Cardiac septum (tissue), 1 donor: ENCODE measurements around the gene ABCA13. TPM values are rescaled to one million over a fixed set of nuclear protein-coding genes. Genes with fewer than 3 reads are reported as not detected.

ENCODE experiments used
- DNase-seq: peaks from one replicate; pipeline ENCODE4 v3.0.0-alpha.2; 2020; ENCODE audit warnings: low spot score
- intact Hi-C: fragments of 100-400 bp; cut with DNase I; formaldehyde crosslinking; loops from one replicate; pipeline ENCODE4 v1.14.0; 2022
- total RNA-seq: library from RNA; stranded (reverse); fragmentation: NEBNext Ultra II Directional; extraction: Animal tissue kit (Norgen Biotek cat#: 25700); gene quantifications from one replicate; pipeline ENCODE4 v1.2.1, GENCODE V29; 2021
- donor health status: DM: no; HTN: no; CAD: no.

ABCA13 gene
- total RNA-seq, 1 donor from 2014 or later, result 0.19 TPM

DNA sequence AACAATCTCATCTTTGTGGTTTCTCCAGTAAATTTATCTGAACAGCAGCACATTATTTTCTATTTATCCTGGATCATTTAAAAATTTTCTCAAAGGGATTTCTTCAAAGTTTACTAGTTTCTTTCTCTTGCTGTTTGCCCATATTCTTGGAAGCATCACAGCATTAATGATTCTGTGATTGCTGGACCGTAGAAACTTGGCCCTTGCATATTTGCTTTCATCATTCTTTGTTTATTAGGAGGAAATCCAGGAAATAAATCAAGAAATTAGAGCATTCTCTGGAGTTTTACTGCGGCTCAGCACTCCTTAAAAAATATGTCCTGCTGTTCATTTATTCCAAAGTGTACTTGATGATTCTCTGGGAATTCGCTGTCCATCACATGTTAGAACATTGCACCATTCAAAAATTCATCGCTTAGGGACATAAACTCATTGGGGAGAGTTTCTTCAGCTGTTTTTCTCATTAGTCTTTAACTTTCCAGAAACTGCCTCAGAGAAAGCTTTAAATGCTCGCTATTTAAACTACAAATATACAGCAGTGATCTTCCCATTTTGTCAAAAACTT lies 489.1 kb downstream of the ABCA13 start:
- DNase-seq, result no peak
- intact Hi-C loops, result no loop called here

DNA sequence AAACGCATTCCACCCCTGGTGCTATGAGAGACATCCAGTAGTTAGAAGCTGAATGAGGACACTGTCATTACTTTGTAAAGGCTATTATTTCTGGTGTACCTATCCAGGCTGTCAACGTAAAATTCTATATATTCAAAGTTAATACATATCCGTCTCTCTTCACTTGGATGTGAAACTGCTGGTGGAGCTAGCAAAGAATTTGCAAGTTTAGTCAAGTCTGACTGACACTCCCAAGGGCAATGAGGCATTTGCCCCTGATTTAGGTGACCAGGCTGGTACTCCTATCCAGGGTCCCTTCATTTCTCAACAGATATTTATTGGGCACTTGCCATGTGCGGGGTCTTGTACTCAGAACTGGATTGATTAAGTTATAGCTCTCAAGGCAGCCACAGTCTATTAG lies 493.0 kb downstream of the ABCA13 start:
- intact Hi-C loops, result no loop called here
- no peak for DNase-seq

DNA sequence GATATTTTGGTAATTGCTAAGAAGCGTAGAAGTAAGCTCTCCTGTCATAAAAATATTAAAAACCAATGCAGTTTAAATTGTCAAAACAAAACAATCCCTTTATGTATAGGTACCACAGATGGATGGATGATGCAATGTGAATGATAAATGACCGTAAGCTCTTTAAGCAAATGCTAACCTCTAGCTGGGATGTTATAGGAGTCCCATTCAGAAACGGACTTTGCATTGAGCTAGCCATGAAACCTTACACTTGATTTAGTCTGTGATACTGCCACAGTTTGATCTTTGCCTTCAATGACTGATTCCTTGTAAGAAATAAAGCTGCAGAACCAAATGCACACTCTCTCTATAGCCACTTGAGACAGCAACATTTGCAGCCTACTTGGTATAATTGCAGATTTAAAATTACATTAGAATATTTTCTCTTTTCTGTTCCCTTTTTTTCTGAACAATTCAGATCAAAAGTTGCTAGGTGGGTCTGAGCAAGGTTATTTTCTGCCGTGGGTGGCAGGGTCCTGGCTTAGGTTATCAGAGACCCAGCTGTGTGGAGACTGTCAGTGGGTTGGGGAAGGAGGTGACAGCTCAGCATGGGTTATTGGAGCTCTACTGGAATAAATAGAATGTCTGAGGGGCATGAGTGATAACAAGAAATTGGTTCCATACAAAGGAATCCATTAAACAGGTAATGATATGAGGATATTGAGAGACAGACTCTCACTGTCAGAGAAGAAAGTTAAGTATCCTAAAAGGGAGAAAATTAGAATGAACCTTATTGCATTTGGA lies 494.3 kb downstream of the ABCA13 start:
- intact Hi-C loops, result no loop called here
- no peak for DNase-seq

DNA sequence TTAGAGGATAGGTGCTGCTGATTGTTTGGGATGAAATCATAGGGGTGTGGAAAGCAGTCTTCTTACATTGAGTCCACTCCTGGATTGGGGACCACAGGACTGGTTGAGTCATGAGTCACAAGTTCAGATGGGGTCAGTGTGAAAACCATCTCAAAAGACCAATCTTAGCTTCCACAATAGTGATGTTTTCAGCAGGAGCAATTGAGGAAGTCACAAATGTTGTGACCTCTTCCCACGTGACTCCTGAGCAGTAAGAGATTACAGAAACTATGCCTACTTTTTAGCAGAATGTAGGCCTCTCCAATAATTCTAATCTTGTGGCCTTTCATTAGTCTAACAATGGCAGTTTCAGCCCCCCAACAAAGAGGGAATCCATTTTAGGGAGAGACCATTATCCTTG lies 496.1 kb downstream of the ABCA13 start:
- intact Hi-C loops, result no loop called here
- DNase-seq, result no peak

DNA sequence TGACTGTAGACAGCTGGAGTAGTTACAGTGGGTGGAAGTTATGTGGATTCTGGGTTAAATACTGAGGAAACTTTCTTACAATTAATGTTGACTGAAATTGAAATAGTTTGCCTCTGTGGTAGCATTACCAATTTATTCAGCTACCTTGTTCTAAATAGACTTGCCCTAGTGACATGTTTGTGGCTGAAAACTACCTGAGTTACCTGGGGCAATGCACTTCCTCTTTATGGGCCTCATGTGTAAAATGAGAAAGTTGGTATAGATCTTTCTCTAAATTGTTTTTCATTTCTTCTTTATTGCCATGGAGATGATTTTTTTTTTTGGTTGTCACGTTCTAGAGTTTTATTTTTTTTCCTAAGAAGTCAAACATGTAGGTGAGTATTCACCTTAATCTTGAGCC lies 500.4 kb downstream of the ABCA13 start:
- intact Hi-C loops, result no loop called here
- no peak for DNase-seq

DNA sequence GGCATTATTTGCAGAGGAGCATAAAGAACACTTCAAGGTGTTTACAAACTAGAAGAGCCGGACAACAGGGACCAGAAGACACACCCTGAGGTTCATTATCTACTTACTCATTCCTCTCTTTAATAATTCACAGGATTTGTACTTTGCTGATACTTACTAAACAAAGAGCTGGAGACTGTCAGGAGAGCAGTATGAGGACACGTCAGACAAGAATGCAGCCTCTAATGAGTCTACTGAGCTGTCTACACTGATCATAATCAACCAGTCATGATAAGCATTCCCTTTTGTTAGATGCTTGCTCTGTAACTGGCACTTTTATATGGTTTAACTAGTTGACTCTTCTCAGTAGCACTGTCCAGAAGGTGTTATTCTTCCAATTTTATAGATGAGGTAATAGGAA lies 509.7 kb downstream of the ABCA13 start:
- intact Hi-C loops, result no loop called here

GRCh38 chr7:48691788-48692187 lies 520.5 kb downstream of the ABCA13 start:
- intact Hi-C loops, result no loop called here
- no peak for DNase-seq

More for the DNA sequence above, 509.7 kb downstream of the ABCA13 start:
- no peak for DNase-seq

Other genes with a start within 250 kb of the ABCA13 start
- 2.5 TPM for gene PKD1L1, start 223.0 kb upstream of the ABCA13 start, total RNA-seq
- 24.1 TPM for gene HUS1, start 191.8 kb upstream of the ABCA13 start, total RNA-seq
- not detected for gene SUN3, start 142.4 kb upstream of the ABCA13 start, total RNA-seq
- not detected for gene C7orf57, start 135.9 kb upstream of the ABCA13 start, total RNA-seq
- 27.9 TPM for gene UPP1, start 82.2 kb upstream of the ABCA13 start, total RNA-seq